GM12864 (cell line): ENCODE results near the gene LOXL1.

Experiments
- DNase-seq: peaks from one replicate; pipeline ENCODE4 v3.0.0-alpha.2; 2011; ENCODE audit warnings: low read depth
- H3K4me3 ChIP-seq: 2 replicates; pipeline ENCODE4 v1.5.1; 2011; ENCODE audit warnings: mild to moderate bottlenecking, low read depth, low read length, control low read depth
- TF ChIP-seq, protein P1 (sequence below): IDR thresholded peaks from 2 replicates; pipeline ENCODE4 v1.5.1; 2011; ENCODE audit warnings: low read depth, mild to moderate bottlenecking, moderate library complexity, low read length, control low read depth, inconsistent platforms; ENCODE audit errors: missing control alignments

The LOXL1 gene

GRCh38 chr15:73915082-73915481 lies 11.2 kb upstream of the LOXL1 start:
- TF ChIP-seq, protein P1, sequence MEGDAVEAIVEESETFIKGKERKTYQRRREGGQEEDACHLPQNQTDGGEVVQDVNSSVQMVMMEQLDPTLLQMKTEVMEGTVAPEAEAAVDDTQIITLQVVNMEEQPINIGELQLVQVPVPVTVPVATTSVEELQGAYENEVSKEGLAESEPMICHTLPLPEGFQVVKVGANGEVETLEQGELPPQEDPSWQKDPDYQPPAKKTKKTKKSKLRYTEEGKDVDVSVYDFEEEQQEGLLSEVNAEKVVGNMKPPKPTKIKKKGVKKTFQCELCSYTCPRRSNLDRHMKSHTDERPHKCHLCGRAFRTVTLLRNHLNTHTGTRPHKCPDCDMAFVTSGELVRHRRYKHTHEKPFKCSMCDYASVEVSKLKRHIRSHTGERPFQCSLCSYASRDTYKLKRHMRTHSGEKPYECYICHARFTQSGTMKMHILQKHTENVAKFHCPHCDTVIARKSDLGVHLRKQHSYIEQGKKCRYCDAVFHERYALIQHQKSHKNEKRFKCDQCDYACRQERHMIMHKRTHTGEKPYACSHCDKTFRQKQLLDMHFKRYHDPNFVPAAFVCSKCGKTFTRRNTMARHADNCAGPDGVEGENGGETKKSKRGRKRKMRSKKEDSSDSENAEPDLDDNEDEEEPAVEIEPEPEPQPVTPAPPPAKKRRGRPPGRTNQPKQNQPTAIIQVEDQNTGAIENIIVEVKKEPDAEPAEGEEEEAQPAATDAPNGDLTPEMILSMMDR, result no peak
- H3K4me3 ChIP-seq, result no peak overlapping the region
- DNase-seq, result no peak

- DNase-seq, result no peak
- no peak overlapping the region for H3K4me3 ChIP-seq
- TF ChIP-seq, protein P1, result no peak
Observed at GRCh38 chr15:73918784-73919183, 7.5 kb upstream of the LOXL1 start.

GRCh38 chr15:73919706-73920105 lies 6.6 kb upstream of the LOXL1 start:
- DNase-seq, result no peak
- H3K4me3 ChIP-seq, result no peak overlapping the region
- TF ChIP-seq, protein P1, result no peak

DNA sequence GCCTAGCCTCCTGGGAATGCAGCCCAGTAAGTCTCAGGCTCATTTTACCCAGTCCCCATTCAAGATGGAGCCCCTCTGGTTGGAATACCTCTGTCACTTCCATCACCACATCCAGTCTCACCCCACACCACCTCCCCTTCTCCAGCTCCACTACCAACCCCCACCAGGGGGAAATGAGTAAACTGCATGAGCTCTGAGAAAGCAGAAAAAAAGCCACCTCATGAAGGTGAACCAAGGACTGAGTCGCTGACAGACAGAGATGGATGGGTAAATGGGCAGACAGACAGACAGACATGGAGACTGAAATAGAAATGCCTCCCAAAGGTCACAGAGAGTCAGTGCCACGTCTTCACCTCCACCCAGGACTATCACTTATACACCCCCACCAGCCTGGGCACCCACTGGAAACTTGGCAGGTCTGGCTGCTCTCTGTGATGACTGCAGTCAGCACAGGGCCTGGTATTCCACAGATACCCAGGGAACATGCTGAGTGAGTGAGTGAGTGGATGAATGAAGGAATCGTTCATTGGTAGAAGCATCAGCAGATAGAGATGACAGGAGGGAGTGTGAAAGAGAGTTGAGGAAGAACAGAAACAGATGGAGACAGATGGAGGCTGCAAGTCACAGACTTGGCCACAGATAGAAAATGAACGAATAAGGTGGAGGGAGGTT lies 4.9 kb upstream of the LOXL1 start:
- DNase-seq, result no peak
- TF ChIP-seq, protein P1, result no peak
- H3K4me3 ChIP-seq, result no peak overlapping the region

DNA sequence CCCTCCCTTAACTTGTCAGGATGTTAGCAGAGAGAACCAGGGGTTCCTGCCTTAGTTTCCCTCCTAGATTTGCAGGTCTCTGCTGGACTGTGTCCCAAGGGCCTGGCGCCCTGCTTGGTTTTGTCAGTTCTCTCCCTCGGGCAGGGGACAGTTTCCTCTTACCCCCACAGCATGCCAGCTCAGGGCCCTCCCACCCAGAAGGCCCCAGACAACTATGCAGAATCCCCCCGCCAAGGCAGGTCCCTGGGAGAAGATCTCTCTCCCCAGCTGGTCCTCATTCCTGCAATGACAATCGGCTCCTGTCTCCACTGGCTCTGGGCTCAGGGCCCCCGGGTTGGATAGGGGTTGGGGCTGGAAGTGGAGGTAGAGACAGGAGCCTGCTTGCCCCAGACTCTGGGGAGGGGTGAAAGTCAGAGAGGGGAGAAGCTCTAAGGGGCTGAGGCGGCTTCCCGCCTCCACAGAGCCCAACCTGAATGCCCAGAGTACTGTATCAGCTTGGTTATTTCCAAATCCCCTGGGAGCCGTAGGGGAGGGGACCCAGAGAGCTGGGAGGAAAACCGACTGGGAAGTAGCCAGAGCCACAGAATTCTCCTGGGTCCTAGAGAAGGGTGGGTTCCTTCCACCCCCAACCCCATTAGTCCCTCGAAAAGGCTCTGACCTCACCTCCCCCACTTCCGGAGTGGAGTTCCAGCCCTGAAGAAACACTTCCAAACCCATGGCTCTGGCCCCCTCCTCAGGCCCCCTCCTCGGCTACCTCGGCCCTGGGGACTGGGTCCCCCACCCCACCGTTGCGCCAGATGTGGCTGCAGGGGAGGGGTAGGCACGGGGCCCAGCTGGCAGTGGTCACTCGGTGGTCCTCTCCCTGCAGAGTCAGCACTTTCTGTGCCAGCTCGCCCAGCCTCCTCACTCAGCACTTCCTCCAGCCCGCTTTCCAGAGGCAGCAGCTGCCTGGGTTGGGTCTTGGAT lies 3.8 kb upstream of the LOXL1 start:
- TF ChIP-seq, protein P1, result no peak
- H3K4me3 ChIP-seq, result no peak overlapping the region
- no peak for DNase-seq

DNA sequence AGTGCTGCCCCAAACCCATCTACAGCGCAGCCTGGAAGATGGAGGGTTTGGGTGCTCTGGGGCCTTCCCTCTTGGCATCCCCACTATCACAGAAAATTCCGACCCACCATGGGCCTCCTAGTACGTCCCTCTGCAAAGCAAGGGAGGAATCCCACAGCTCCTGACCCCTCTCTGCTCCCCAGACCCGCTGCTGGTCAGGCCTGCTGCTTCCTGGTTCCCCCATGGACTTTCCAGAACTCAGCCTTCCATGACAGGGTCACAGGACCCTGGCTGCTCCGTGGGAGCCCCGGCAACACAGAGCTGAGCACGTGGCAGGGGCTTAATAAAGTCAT lies 3.1 kb upstream of the LOXL1 start:
- no peak overlapping the region for H3K4me3 ChIP-seq
- no peak for DNase-seq
- TF ChIP-seq, protein P1, result no peak
